BLaER1 treated with 17β-estradiol and CSF1 and Interleukin-3, amounts not matched to agents 10 nM and 100 nM (cell line): Measurements from ENCODE around the gene ANK3.

Experiments used
- H3K27ac ChIP-seq, 11 experiments: shearing (Covaris generic); formaldehyde crosslinking; 2 replicates each; pipeline ENCODE4 v1.8.1; 2022
- H3K27me3 ChIP-seq, 11 experiments: shearing (Covaris generic); formaldehyde crosslinking; 2 replicates each; pipeline ENCODE4 v1.8.1; 2022
- H3K36me3 ChIP-seq, 11 experiments: shearing (Covaris generic); formaldehyde crosslinking; 2 replicates each; pipeline ENCODE4 v1.8.1; 2022
- H3K4me1 ChIP-seq, 10 experiments: shearing (Covaris generic); formaldehyde crosslinking; 2 replicates each; pipeline ENCODE4 v1.8.1; 2022
- H3K4me2 ChIP-seq, 11 experiments: shearing (Covaris generic); formaldehyde crosslinking; 2 replicates each; pipeline ENCODE4 v1.8.1; 2022
- H3K4me3 ChIP-seq, 10 experiments: shearing (Covaris generic); formaldehyde crosslinking; 2 replicates each; pipeline ENCODE4 v1.8.1; 2022
- H3K9ac ChIP-seq, 11 experiments: shearing (Covaris generic); formaldehyde crosslinking; 2 replicates each; pipeline ENCODE4 v1.8.1; 2022
- H3K9me3 ChIP-seq, 11 experiments: shearing (Covaris generic); formaldehyde crosslinking; replicated peaks in 1 of 11; 2 replicates each; pipeline ENCODE4 v1.8.1; 2022
- H4K20me1 ChIP-seq, 11 experiments: shearing (Covaris generic); formaldehyde crosslinking; 2 replicates each; pipeline ENCODE4 v1.8.1; 2022
- Cebpa-rat ChIP-seq, 11 experiments: shearing (Covaris generic); IDR thresholded peaks; 2 replicates each; pipeline ENCODE4 v1.8.1; 2022

The ANK3 gene

GRCh38 chr10:60289800-60290199 lies 99.9 kb downstream of the ANK3 start:
- TF ChIP-seq Cebpa-rat (IDR thresholded peaks at IDR 0.05): no peak
- Histone ChIP-seq H3K36me3 (no peaks in the 10 kb centered on the region), H3K4me1 (no peaks in the 10 kb centered on the region), H3K4me2 (no peak overlapping the region), H3K27ac (no peak overlapping the region), H4K20me1 (no peaks in the 10 kb centered on the region), H3K4me3 (no peak overlapping the region), H3K9me3 (no peaks in the 10 kb centered on the region), H3K27me3 (no peaks in the 10 kb centered on the region), H3K9ac (no peak overlapping the region)

GRCh38 chr10:60288256-60288655 lies 101.4 kb downstream of the ANK3 start:
- H3K4me2 ChIP-seq: no peak overlapping the region
- H3K9me3 ChIP-seq: no peaks in the 10 kb centered on the region
- H3K9ac ChIP-seq: no peak overlapping the region
- no peak for TF ChIP-seq Cebpa-rat (IDR thresholded peaks at IDR 0.05)
- H3K4me1 ChIP-seq: peaks cover 0 to 4% (median 0%) of the 10 kb centered on the region in 10 experiments; a peak in 8 of 20 replicates
- no peaks in the 10 kb centered on the region for H3K27me3 ChIP-seq
- H3K36me3 ChIP-seq: no peaks in the 10 kb centered on the region
- H3K4me3 ChIP-seq: no peak overlapping the region
- no peak overlapping the region for H3K27ac ChIP-seq
- H4K20me1 ChIP-seq: no peaks in the 10 kb centered on the region

- H3K27me3 ChIP-seq: no peaks in the 10 kb centered on the region
- H3K4me2 ChIP-seq: no peak overlapping the region
- H3K4me1 ChIP-seq: peaks cover 0 to 18% (median 3%) of the 10 kb centered on the region in 10 experiments; a peak in 9 of 20 replicates
- H3K36me3 ChIP-seq: no peaks in the 10 kb centered on the region
- no peak overlapping the region for H3K27ac ChIP-seq
- no peak for TF ChIP-seq Cebpa-rat (IDR thresholded peaks at IDR 0.05)
- H3K9ac ChIP-seq: no peak overlapping the region
- no peaks in the 10 kb centered on the region for H3K9me3 ChIP-seq
- H4K20me1 ChIP-seq: no peaks in the 10 kb centered on the region
- no peak overlapping the region for H3K4me3 ChIP-seq
These were observed 103.1 kb downstream of the ANK3 start for GRCh38 chr10:60286559-60286958.

GRCh38 chr10:60283397-60283796 lies 106.3 kb downstream of the ANK3 start:
- H4K20me1 ChIP-seq: no peaks in the 10 kb centered on the region
- no peak overlapping the region for H3K9ac ChIP-seq
- no peaks in the 10 kb centered on the region for H3K9me3 ChIP-seq
- no peak overlapping the region for H3K4me3 ChIP-seq
- H3K27me3 ChIP-seq: no peaks in the 10 kb centered on the region
- H3K4me1 ChIP-seq: peaks cover 0 to 18% (median 3%) of the 10 kb centered on the region in 10 experiments; a peak in 9 of 20 replicates
- TF ChIP-seq Cebpa-rat (IDR thresholded peaks at IDR 0.05): no peak
- no peaks in the 10 kb centered on the region for H3K36me3 ChIP-seq
- H3K4me2 ChIP-seq: peak overlapping the region in 5 of 11 experiments; percentile 14 to 62 (median 51); a peak in 8 of 22 replicates
- peak overlapping the region in 2 of 11 experiments; percentile 30 to 42; a peak in 3 of 22 replicates for H3K27ac ChIP-seq

GRCh38 chr10:60282771-60283353 lies 106.8 kb downstream of the ANK3 start:
- H3K4me2 ChIP-seq: peak overlapping the region in 5 of 11 experiments; percentile 14 to 62 (median 51); a peak in 10 of 22 replicates
- H3K27ac ChIP-seq: peak overlapping the region in 2 of 11 experiments; percentile 30 to 42; a peak in 4 of 22 replicates
- no peaks in the 10 kb centered on the region for H4K20me1 ChIP-seq
- no peak for TF ChIP-seq Cebpa-rat (IDR thresholded peaks at IDR 0.05)
- peaks cover 0 to 18% (median 3%) of the 10 kb centered on the region in 10 experiments; a peak in 9 of 20 replicates for H3K4me1 ChIP-seq
- no peak overlapping the region for H3K4me3 ChIP-seq
- H3K9ac ChIP-seq: no peak overlapping the region
- no peaks in the 10 kb centered on the region for H3K9me3 ChIP-seq
- no peaks in the 10 kb centered on the region for H3K36me3 ChIP-seq
- no peaks in the 10 kb centered on the region for H3K27me3 ChIP-seq

- TF ChIP-seq Cebpa-rat (IDR thresholded peaks at IDR 0.05): no peak
- no peak overlapping the region for H3K4me3 ChIP-seq
- H3K9ac ChIP-seq: no peak overlapping the region
- no peaks in the 10 kb centered on the region for H3K9me3 ChIP-seq
- H3K27ac ChIP-seq: no peak overlapping the region
- H3K4me2 ChIP-seq: peak overlapping the region in 3 of 11 experiments; percentile 40 to 61 (median 51); a peak in 4 of 22 replicates
- H3K27me3 ChIP-seq: no peaks in the 10 kb centered on the region
- H3K36me3 ChIP-seq: no peaks in the 10 kb centered on the region
- H4K20me1 ChIP-seq: no peaks in the 10 kb centered on the region
- peaks cover 0 to 18% (median 3%) of the 10 kb centered on the region in 10 experiments; a peak in 9 of 20 replicates for H3K4me1 ChIP-seq
These were observed 107.8 kb downstream of the ANK3 start for GRCh38 chr10:60281792-60282353.

GRCh38 chr10:60281331-60281730 lies 108.3 kb downstream of the ANK3 start:
- Histone ChIP-seq H3K4me2 (no peak overlapping the region), H3K27ac (no peak overlapping the region)
- TF ChIP-seq Cebpa-rat (IDR thresholded peaks at IDR 0.05): no peak

GRCh38 chr10:60280475-60280874 lies 109.2 kb downstream of the ANK3 start:
- no peak for TF ChIP-seq Cebpa-rat (IDR thresholded peaks at IDR 0.05)
- Histone ChIP-seq H3K4me2 (no peak overlapping the region), H3K9ac (no peak overlapping the region), H3K27ac (no peak overlapping the region), H3K4me1 (peaks cover 0 to 18% (median 3%) of the 10 kb centered on the region in 10 experiments; a peak in 9 of 20 replicates), H4K20me1 (no peaks in the 10 kb centered on the region), H3K27me3 (no peaks in the 10 kb centered on the region), H3K4me3 (no peak overlapping the region), H3K36me3 (no peaks in the 10 kb centered on the region), H3K9me3 (no peaks in the 10 kb centered on the region)

More at GRCh38 chr10:60281331-60281730, 108.3 kb downstream of the ANK3 start:
- no peak overlapping the region for H3K9ac ChIP-seq
- H4K20me1 ChIP-seq: no peaks in the 10 kb centered on the region
- H3K27me3 ChIP-seq: no peaks in the 10 kb centered on the region
- no peaks in the 10 kb centered on the region for H3K9me3 ChIP-seq
- no peak overlapping the region for H3K4me3 ChIP-seq
- no peaks in the 10 kb centered on the region for H3K36me3 ChIP-seq
- H3K4me1 ChIP-seq: peaks cover 0 to 18% (median 3%) of the 10 kb centered on the region in 10 experiments; a peak in 9 of 20 replicates

GRCh38 chr10:60277656-60278055 lies 112.0 kb downstream of the ANK3 start:
- H4K20me1 ChIP-seq: no peaks in the 10 kb centered on the region
- peaks cover 0 to 7% (median 0%) of the 10 kb centered on the region in 11 experiments; a peak in 2 of 22 replicates for H3K9me3 ChIP-seq
- H3K9ac ChIP-seq: no peak overlapping the region
- TF ChIP-seq Cebpa-rat (IDR thresholded peaks at IDR 0.05): no peak
- no peak overlapping the region for H3K4me3 ChIP-seq
- no peaks in the 10 kb centered on the region for H3K36me3 ChIP-seq
- no peak overlapping the region for H3K27ac ChIP-seq
- peaks cover 0 to 9% (median 2%) of the 10 kb centered on the region in 10 experiments; a peak in 8 of 20 replicates for H3K4me1 ChIP-seq
- H3K27me3 ChIP-seq: no peaks in the 10 kb centered on the region
- H3K4me2 ChIP-seq: no peak overlapping the region
